NCI-H345 (cell line): Measurements from ENCODE around the gene PAOX.
"Not testable (repeated sequence)": the region's sequence is repeated elsewhere in the genome, so short reads cannot be mapped to it uniquely, and the experiment has no call there.

Experiments used
- DNase-seq: peaks from one replicate; lab custom pipeline; 2025; lab: John Stamatoyannopoulos, UW

PAOX gene

GRCh38 chr10:133364645-133365431 is 14.2 kb upstream of the PAOX start:
- DNase-seq: no peak

DNA sequence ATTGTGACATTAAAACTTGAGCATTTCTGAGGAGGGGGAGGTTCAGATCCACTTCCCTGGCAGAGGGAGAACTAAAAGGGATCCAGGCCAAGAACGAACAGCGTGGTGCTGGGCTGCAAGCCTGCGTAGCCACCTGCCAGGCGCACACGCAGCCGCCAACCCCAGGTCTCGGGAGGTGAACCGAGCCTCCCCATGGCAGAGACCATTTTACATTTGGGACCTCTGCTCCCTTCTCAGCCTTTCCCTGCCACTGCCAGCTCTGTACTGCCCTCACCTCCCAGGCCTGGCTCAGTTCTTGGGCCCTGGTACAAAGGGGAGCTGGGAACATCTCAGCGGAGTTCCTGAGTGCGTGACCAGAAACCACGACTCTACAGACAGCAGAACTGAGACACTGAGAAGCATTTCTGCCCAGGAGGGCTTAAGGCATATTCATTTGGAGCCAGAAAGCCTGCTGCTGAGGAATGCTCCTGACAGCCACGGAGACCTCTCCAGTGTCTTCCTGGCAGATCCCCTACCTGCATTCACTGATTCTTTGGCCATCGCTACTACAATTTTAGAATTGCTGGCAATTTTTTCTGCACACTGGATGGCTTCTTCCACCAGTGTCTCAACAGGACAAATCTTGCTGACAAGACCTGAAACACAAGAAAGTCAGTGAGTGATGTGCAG is 13.5 kb upstream of the PAOX start:
- DNase-seq: no peak

GRCh38 chr10:133366130-133366478 is 13.0 kb upstream of the PAOX start:
- DNase-seq: no peak

DNA sequence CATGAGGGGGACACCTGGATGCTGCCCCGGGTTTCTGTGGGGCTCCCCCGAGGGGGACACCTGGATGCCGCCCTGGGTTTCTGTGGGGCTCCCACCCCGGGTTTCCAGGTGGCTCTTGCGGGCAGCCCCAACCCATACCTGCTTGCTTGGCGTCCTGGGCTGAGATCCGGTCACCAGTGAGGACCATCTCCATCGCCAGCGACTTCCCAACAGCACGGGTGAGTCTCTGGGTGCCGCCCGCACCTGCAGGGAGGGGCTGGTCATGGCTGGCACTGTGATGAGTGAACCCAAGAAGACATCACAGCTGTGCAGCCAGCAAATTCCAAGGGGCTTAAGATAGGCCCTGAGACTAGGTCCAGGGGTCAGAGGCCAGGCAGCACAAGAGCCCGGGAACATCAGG is 12.3 kb upstream of the PAOX start:
- DNase-seq: no peak

- DNase-seq: not testable (repeated sequence)
Measured at GRCh38 chr10:133367461-133367860, 11.6 kb upstream of the PAOX start.

- no peak for DNase-seq
Measured at GRCh38 chr10:133368153-133368552, 10.9 kb upstream of the PAOX start.

DNA sequence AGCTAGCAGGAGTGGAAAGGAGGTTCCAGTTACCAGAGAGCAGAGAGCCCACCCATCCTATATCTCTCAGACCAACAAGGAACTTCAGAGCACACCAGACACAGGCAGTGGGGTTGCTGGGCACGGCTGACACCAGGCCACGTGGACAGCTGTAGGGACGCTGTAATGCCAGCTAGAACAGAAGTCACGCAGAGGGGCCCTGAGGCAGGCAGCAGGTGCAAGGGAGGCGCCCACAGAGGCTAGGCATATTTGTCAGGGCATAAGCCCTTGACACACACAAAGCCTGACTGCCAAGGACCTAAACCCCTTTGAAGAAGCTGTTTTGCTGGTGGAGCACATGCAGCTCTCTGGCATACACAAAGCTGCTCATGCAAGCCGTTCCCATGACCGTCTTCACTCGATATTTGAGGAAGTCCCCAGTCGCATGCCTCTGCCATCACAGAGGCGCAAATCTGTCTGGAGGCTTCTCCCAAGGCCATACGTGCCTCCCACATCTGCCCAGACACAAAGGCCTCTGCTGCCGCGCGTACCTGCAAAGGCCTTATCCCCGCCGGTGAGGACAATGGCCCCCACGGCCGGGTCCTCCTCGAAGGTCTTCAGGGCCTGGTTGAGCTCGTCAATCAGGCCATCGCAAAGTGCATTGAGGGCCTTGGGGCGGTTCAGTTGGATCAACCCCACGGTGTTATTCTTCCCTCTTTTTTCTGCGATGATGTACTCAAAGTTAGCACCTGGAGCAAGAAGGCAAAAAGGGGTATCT is 8.9 kb upstream of the PAOX start:
- DNase-seq: no peak

- no peak for DNase-seq
Measured at GRCh38 chr10:133372507-133372906, 6.6 kb upstream of the PAOX start.

DNA sequence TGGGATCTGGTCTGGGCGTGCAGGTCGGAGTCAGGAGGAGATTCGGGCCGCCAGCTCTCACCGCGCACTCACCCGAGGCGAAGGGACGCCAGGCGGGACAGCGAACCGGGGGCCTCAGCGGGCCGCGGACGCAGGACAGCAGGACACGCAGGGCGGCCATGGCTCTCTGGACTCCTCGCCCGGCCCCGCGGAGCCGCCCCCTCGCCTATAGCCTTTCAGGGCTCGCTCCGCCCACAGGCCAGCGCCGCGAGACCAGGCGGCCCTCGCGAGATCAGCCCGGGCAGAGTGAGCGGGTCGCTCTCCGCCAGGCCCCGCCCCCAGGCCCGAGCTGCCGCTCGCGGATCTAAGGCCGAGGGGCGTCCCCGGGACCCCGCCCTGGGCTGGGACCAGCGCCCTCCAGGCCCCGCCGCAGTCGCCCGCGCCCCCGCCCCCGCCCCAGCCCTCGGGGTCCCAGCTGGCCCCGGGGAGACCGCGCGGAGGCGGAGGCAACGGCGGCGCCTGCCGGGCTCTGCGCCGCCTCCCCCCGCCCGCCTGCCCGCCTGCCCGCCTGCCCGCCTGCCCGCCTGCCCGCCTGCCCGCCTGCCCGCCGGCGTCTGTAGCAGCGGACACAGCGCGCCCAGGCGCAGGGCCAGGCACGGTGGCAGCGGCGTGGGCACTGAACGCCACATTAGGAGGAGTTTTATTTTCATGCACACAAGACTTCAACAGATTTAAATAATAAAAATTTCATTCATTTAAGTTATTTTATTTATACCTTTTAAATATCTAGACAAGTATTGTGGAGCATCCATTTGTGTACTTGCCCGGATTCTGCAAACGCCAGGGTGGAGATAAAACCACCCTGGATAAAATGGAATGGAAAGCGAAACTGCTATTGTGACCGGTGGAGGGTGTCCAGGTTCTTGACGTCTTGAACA is 5.6 kb upstream of the PAOX start, which contains the start of gene ECHS1:
Gene ECHS1 (minus strand): TSS at position 181 of the 917 bp plus-strand sequence. CDS start 21 bp downstream, at position 160.
- DNase-seq: peak; percentile 90

DNA sequence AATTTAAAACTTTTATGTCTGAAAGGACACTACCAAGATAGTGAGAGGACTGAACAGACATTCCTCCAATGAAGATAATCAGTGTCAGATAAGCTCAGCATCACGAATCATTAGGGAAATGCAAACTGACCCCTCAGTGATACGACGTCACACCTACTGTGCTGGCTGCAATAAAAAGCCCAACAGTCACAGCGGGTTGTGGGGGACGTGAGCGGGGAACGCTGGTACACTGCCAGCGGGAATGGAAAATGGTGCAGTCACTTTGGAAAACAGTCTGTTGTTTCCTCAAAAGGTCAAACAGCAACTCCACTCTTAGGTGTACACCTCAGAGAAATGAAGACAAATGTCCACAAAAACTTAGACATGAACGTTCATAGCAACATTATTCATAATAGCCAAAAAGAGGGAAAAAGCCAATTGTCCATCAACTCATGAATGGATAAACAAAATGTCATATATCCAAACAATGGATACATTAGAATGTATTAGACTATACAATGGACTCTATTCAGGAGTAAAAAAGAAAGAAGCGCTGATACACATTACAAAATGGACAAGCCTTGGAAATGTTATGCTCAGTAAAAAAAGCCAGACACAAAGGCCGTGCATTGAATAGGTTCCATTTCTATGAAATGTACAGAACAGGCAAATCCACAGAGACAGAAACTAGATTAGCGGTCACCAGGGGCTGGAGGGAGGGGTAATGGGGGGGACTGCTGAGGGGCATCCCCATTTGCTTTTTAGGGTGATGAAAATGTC is 3.5 kb upstream of the PAOX start:
- DNase-seq: no peak

GRCh38 chr10:133376183-133376582 is 2.9 kb upstream of the PAOX start:
- not testable (repeated sequence) for DNase-seq

DNA sequence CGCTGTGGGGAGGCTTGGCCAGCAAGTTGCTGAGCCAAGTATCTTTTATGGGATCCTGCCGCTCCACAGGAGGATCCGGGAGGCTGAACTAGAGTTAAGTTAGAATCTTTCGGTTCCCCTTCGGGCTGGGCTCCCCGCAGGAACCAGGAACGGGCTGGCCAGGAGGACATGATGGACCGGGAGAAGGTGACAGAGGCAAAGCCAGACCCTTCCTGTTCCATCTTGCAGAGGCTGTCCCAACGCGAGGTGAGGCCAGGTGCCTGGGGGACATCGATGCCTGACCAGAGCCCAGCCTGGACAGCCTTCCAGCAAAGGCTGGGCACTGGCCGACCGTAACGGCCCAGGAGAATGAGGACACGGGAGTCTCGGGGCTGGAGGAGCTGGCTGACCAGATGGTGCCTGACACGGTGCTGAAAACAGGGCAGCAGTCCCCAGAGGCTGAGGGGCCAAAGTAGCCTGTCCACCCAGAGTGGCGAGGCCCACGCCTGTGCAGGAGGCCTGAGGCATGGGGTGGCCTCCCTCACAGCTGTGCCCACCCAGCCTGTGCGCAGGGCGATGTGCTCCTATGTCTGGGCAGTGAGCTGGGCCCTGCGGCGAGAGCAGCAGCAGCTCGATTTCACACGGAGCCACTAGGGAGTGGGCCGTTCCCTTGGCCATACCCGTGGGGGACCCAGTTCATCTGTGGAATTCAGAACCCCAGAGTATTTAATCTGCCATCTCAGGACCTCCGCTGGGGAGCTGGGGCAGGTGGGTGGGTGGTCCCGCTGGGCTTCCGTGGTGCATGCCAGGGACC is 1.8 kb upstream of the PAOX start:
- no peak for DNase-seq

DNA sequence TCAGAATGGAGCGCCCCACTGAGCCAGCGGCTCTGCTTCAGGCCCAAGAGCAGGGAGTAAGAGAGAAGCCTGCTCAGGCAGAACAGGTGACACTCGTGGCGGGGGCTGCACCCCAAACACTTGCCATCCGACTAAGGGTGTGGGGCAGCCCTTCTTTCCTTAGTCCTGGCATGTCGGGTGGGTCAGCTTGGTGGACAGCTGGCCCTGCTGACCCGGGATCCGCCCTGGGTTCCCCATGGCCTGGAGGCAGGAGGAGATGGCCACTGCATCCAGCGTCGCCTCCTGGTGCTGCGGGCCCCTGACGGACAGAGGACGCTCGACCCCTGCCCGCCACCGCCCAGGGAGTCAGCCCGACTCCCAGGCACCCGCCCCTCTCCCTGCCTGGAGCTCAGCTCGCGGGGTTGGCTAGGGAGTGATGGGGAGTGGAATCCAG is 1.2 kb upstream of the PAOX start:
- DNase-seq: no peak

DNA sequence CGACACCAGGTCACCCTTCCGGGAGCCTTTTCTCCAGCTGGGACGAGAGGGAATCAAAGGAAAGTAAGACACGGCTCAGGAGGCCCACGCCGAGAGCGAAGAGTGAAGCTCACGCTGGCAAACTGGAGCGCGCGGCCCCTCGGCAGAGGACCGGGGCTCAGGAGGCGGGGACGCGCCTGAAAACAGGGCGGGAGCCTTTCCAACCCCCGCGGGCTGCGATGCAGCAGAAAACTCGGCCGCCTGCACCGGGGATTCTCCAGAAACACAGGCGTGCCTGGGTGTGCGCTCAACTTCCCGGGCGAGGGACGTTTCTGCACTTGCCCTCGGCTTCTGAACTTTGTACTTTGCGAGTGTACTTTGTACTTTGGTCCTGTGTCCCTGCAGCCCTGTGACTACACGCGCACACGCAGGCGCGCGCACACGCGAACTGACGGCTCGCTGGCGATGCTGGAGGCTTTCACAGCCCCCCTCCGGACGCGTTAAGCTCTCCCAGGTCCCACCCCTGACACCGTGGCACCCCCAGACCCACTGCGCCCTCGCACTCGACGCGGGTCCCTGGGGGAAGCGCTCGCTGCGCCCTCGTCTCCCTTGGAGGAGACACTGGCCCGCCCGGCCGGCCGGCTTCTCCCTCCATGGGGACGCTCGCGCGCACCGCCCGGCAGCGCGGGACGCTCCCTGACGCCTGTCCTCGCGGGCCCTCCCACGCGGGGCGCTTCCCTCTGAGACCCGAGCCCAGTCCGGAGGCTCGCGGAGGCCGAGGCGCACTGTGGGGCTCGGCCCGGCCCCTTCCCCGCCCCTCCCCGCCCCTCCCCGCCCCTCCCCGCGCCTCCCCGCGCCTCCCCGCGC is 588 bp upstream of the PAOX start:
- DNase-seq: peak; percentile 43

- DNase-seq: no peak
Measured at GRCh38 chr10:133379801-133380666, 972 bp downstream of the PAOX start.

- no peak for DNase-seq
Measured at GRCh38 chr10:133381036-133381435, 2.0 kb downstream of the PAOX start.

GRCh38 chr10:133383551-133383950 is 4.5 kb downstream of the PAOX start:
- no peak for DNase-seq

GRCh38 chr10:133384071-133384470 is 5.0 kb downstream of the PAOX start:
- no peak for DNase-seq
